ENCODE results near the gene CPA2.

GRCh38 chr7:130288168-130288567 is 21.5 kb downstream of the CPA2 start:
- TF ChIP-seq CTCF (IDR thresholded peaks at IDR 0.05) (no peak), EP300 (IDR thresholded peaks at IDR 0.05) (no peak)
